SK-N-SH (cell line): ENCODE results near the gene AQP5. TPM values are rescaled to one million over a fixed set of nuclear protein-coding genes. Genes with fewer than 3 reads are reported as not detected.
A peak's percentile ranks its signal among the peaks of the same experiment; 100 is the strongest.

ENCODE experiments used
- CTCF ChIA-PET: fragments of 300-600, 350-600 bp; formaldehyde crosslinking; extraction: SDS; loops from one replicate; lab custom pipeline; 2021; lab: Yijun Ruan, JAX
- POLR2A ChIA-PET: fragments of 350-600 bp; sonication (Branson Sonifier 250); formaldehyde crosslinking; extraction: SDS; loops from one replicate; lab custom pipeline; 2020; ENCODE audit warnings: antibody characterized with exemption, inconsistent platforms; lab: Yijun Ruan, JAX
- DNase-seq: peaks from one replicate; pipeline ENCODE4 v3.0.0; 2012
- H2AFZ ChIP-seq: fragments of 200-600 bp; sonication (generic); 2 replicates; pipeline ENCODE4 v1.8.1; 2016; ENCODE audit warnings: antibody characterized with exemption, mild to moderate bottlenecking, low read depth
- H3F3A ChIP-seq: fragments of 200-600 bp; sonication (generic); replicated peaks from 2 replicates; pipeline ENCODE3; 2016; ENCODE audit warnings: antibody characterized with exemption, mild to moderate bottlenecking; ENCODE audit not compliant: insufficient read depth
- H3K27ac ChIP-seq, 2 experiments: fragments of 200-500 bp in 1 of 2; fragments of 200-600 bp in 1 of 2; sonication (Bioruptor generic) in 1 of 2; sonication (generic), shearing (Covaris generic) in 1 of 2; 2 replicates each; pipeline versions ENCODE4 v1.5.1 to v1.6.1; 2014 to 2016; ENCODE audit warnings: low read depth in 2 of 2, inconsistent platforms in 1 of 2, low read length in 1 of 2, mild to moderate bottlenecking in 1 of 2, mixed read lengths in 1 of 2
- H3K27me3 ChIP-seq: fragments of 200-600 bp; sonication (generic), shearing (Covaris generic); 2 replicates; pipeline ENCODE4 v1.6.1; 2016; ENCODE audit warnings: mixed run types; ENCODE audit not compliant: insufficient read depth
- H3K36me3 ChIP-seq, 2 experiments: fragments of 200-500 bp in 1 of 2; fragments of 200-600 bp in 1 of 2; sonication (Bioruptor generic) in 1 of 2; sonication (generic) in 1 of 2; replicated peaks in 1 of 2; 2 replicates each; pipeline versions ENCODE3 to v1.5.1; 2014 to 2016; ENCODE audit warnings: low read length in 1 of 2, mild to moderate bottlenecking in 1 of 2; ENCODE audit not compliant: insufficient read depth in 2 of 2, control insufficient read depth in 1 of 2
- H3K4me1 ChIP-seq, 2 experiments: fragments of 200-500 bp in 1 of 2; fragments of 200-600 bp in 1 of 2; sonication (Bioruptor generic) in 1 of 2; sonication (generic), shearing (Covaris generic) in 1 of 2; 2 replicates each; pipeline versions ENCODE4 v1.5.1 to v1.6.1; 2014 to 2016; ENCODE audit warnings: low read depth in 1 of 2, low read length in 1 of 2, mixed run types in 1 of 2; ENCODE audit not compliant: insufficient read depth in 2 of 2, control insufficient read depth in 1 of 2
- H3K4me2 ChIP-seq: fragments of 200-600 bp; sonication (generic), shearing (Covaris generic); 2 replicates; pipeline ENCODE4 v1.6.1; 2017; ENCODE audit warnings: mixed run types
- H3K4me3 ChIP-seq, 2 experiments: fragments of 200-500 bp in 1 of 2; fragments of 200-600 bp in 1 of 2; sonication (Bioruptor generic) in 1 of 2; sonication (generic), shearing (Covaris generic) in 1 of 2; 2 replicates each; pipeline versions ENCODE4 v1.5.1 to v1.8.1; 2014 to 2016; ENCODE audit warnings: low read depth in 2 of 2, inconsistent platforms in 1 of 2, low read length in 1 of 2, mild to moderate bottlenecking in 1 of 2, mixed read lengths in 1 of 2, moderate library complexity in 1 of 2
- H3K79me2 ChIP-seq: fragments of 200-600 bp; sonication (generic); 2 replicates; pipeline ENCODE4 v1.8.1; 2017; ENCODE audit warnings: mild to moderate bottlenecking; ENCODE audit not compliant: insufficient read depth
- H3K9ac ChIP-seq: fragments of 200-600 bp; sonication (generic); 2 replicates; pipeline ENCODE4 v1.6.1; 2017; ENCODE audit warnings: mixed run types
- H3K9me2 ChIP-seq: fragments of 200-600 bp; sonication (generic); 2 replicates; pipeline ENCODE4 v1.6.1; 2017; ENCODE audit warnings: mixed run types
- H3K9me3 ChIP-seq: fragments of 200-600 bp; sonication (generic); 2 replicates; pipeline ENCODE4 v1.6.1; 2017; ENCODE audit warnings: mixed run types, mild to moderate bottlenecking, moderate library complexity
- H4K20me1 ChIP-seq: fragments of 200-600 bp; sonication (generic); 2 replicates; pipeline ENCODE4 v1.6.1; 2017; ENCODE audit warnings: mild to moderate bottlenecking, mixed run types; ENCODE audit not compliant: insufficient read depth
- EP300 ChIP-seq, 2 experiments: IDR thresholded peaks; 2 replicates each; pipeline versions ENCODE4 v1.4.0 to v1.6.1; 2012; ENCODE audit warnings: borderline replicate concordance in 1 of 2, low read depth in 1 of 2, low read length in 1 of 2
- GATA2 ChIP-seq: sonication (generic); formaldehyde crosslinking; IDR thresholded peaks from 2 replicates; pipeline ENCODE4 v1.5.0; 2020; ENCODE audit warnings: mild to moderate bottlenecking, missing genetic modification reagents
- JUND ChIP-seq: IDR thresholded peaks from 2 replicates; pipeline ENCODE4 v1.4.0; 2012
- MEF2A ChIP-seq: IDR thresholded peaks from 2 replicates; pipeline ENCODE4 v1.4.0; 2012; ENCODE audit warnings: low read depth, borderline replicate concordance
- MXI1 ChIP-seq: IDR thresholded peaks from 2 replicates; pipeline ENCODE4 v1.6.1; 2012; ENCODE audit warnings: mild to moderate bottlenecking, low read depth, low read length, improper control_type of control experiment
- NFIC ChIP-seq: IDR thresholded peaks from 2 replicates; pipeline ENCODE4 v1.4.0; 2012; ENCODE audit warnings: borderline replicate concordance
- RAD21 ChIP-seq: IDR thresholded peaks from 2 replicates; pipeline ENCODE4 v1.6.1; 2012; ENCODE audit warnings: mild to moderate bottlenecking, low read length
- RFX5 ChIP-seq: IDR thresholded peaks from 2 replicates; pipeline ENCODE4 v1.6.1; 2012; ENCODE audit warnings: mild to moderate bottlenecking, improper control_type of control experiment, low read length
- SIN3A ChIP-seq: IDR thresholded peaks from 2 replicates; pipeline ENCODE4 v1.6.1; 2012; ENCODE audit warnings: low read depth, mild to moderate bottlenecking, low read length, moderate library complexity, borderline replicate concordance
- TAF1 ChIP-seq: IDR thresholded peaks from 2 replicates; pipeline ENCODE4 v1.6.1; 2012; ENCODE audit warnings: low read depth, mild to moderate bottlenecking, low read length, moderate library complexity, borderline replicate concordance
- TCF12 ChIP-seq: IDR thresholded peaks from 2 replicates; pipeline ENCODE4 v1.4.0; 2012
- USF1 ChIP-seq: IDR thresholded peaks from 2 replicates; pipeline ENCODE4 v1.4.0; 2012; ENCODE audit warnings: low read depth, borderline replicate concordance
- YY1 ChIP-seq: IDR thresholded peaks from 2 replicates; pipeline ENCODE4 v1.4.0; 2012; ENCODE audit warnings: low read depth, mild to moderate bottlenecking
- WGBS: methylation state at CpG from one replicate; pipeline ENCODE4 v1.1.6; 2017; ENCODE audit warnings: low lambda C conversion rate; 5-methylcytosine and 5-hydroxymethylcytosine counted together
- polyA plus RNA-seq, 3 experiments: library from polyadenylated mRNA; depleted of rRNA; stranded (reverse); fragments of >200 nt; gene quantifications; 2 replicates each; pipeline ENCODE4 v1.2.3, GENCODE V29; 2012
- TF ChIP-seq, protein P1 (sequence below): IDR thresholded peaks from 2 replicates; pipeline ENCODE4; 2012
- TF ChIP-seq, protein P2 (sequence below): IDR thresholded peaks from 2 replicates; pipeline ENCODE4 v1.4.0; 2012; ENCODE audit warnings: low read depth
- TF ChIP-seq, protein P3 (sequence below): fragments of 200-600 bp; sonication (generic); IDR thresholded peaks from 2 replicates; pipeline ENCODE4 v1.6.1; 2017; ENCODE audit warnings: antibody characterized with exemption, mild to moderate bottlenecking, moderate library complexity
- TF ChIP-seq, protein P4 (sequence below): fragments of 150-350 bp; IDR thresholded peaks from 2 replicates; pipeline ENCODE4 v1.6.1; 2016; ENCODE audit warnings: mild to moderate bottlenecking, low read depth, low read length

The AQP5 gene
- polyA plus RNA-seq, 1 of the 3 experiments (the other 2 are of a cell fraction), result 0.10 TPM

DNA sequence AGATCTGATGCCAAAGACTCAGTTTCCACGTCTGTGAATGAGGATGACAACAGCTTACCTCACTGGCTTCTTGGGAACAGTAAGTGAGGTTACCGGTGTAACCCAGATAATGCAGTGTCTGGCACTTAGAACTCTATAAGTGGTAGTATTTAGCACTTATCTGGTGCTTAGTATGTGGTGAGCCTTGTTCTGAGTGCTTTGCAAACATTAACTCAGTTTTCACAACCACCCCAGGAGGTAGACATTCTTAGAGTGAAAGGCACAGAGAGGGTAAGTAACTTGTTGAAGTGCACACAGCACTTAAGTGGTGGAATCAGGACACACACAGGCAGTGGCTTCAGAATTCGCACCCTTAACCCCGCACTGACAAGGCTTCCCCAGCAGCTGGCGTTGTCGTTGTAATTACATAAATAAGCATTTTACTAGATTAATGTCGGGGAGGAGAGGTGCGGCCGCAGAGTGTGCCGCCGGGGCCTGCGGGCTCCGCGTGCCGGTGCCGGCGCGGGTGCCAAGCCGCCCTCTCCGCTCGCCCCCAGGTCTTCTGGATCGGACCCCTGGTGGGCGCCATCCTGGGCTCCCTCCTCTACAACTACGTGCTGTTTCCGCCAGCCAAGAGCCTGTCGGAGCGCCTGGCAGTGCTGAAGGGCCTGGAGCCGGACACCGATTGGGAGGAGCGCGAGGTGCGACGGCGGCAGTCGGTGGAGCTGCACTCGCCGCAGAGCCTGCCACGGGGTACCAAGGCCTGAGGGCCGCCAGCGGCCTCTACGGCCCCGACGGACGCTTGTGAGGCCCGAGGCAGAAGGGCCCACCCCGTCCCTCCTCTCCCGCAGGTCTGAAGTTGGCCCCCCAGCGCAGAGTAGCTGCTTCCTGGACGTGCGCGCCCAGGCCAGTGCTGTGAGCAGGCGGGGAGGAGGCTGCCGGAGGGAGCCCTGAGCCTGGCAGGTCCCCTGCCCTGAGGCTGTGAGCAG lies 6.5 kb upstream of the AQP5 start:
- Histone ChIP-seq H3K4me2 (no peak overlapping the region), H3F3A (no peaks in the 10 kb centered on the region), H3K4me3 (no peak overlapping the region), H3K9me3 (no peaks in the 10 kb centered on the region), H3K36me3 (no peaks in the 10 kb centered on the region), H3K9ac (no peak overlapping the region)
- 83% methylated on average over 21 of the region's 53 CpGs for WGBS
- peak; percentile 23 for DNase-seq
- TF ChIP-seq, protein P1, sequence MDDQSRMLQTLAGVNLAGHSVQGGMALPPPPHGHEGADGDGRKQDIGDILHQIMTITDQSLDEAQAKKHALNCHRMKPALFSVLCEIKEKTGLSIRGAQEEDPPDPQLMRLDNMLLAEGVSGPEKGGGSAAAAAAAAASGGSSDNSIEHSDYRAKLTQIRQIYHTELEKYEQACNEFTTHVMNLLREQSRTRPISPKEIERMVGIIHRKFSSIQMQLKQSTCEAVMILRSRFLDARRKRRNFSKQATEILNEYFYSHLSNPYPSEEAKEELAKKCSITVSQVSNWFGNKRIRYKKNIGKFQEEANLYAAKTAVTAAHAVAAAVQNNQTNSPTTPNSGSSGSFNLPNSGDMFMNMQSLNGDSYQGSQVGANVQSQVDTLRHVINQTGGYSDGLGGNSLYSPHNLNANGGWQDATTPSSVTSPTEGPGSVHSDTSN, result no peak
- TF ChIP-seq SIN3A, result no peak
- TF ChIP-seq, all 33 proteins: peak for 0
- Histone ChIP-seq H3K4me1 (peaks cover 4 to 7% of the 10 kb centered on the region in 2 experiments; a peak in 3 of 4 replicates), H4K20me1 (no peaks in the 10 kb centered on the region), H3K9me2 (no peaks in the 10 kb centered on the region), H2AFZ (no peak overlapping the region), H3K79me2 (no peaks in the 10 kb centered on the region), H3K27ac (no peak overlapping the region), H3K27me3 (no peaks in the 10 kb centered on the region)
- CTCF ChIA-PET, result interaction anchor here (0.6 to 4.5 kb wide), 10 partner anchors 10 to 129 kb away, joined by 3 to 36 read pairs (median 5); no protein-coding TSS in a partner anchor
- POLR2A ChIA-PET, result no interaction called here

DNA sequence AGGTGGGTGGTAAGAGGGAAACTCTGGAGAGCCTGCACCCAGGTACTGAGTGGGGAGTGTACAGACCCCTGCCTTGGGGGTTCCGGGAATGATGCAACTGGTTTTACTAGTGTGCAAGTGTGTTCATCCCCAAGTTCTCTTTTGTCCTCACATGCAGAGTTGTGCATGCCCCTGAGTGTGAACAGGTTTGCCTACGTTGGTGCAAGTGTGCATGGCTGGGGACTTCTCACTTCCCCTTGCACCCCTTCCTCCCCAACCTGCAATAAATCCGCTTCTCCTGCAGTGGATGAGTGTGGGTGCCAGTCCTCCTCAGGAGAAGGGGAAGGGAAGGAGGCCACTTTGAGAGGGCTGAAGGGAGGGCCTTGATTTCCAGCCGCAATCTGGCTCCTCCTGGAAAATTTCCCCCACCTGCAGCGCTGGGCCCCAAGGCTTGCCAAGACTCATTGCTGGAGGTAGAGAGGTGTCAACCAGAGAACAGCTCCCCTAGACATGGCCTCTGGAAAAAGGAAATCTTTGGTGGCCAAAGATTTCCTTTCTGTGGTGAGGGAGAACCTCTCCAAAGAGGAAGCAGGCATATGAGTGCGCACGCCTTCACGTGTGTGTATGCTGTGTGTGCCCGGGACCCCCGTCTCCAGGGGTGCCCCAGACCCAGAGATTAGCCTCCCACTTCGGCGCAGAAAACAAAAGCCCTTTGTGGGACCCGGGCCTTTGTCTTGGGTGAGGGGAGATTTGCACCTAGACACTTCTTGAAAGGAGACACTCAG lies 5.6 kb upstream of the AQP5 start:
- H2AFZ ChIP-seq, result no peak overlapping the region
- CTCF ChIA-PET, result interaction anchor here (0.6 to 4.5 kb wide), 7 partner anchors 11 to 129 kb away, joined by 3 to 36 read pairs (median 6); no protein-coding TSS in a partner anchor
- no peak overlapping the region for H3K9ac ChIP-seq
- H3K9me3 ChIP-seq, result no peaks in the 10 kb centered on the region
- POLR2A ChIA-PET, result no interaction called here
- H3K4me3 ChIP-seq, result no peak overlapping the region
- TF ChIP-seq TAF1 (no peak), TCF12 (no peak), MXI1 (no peak), YY1 (no peak), JUND (no peak), USF1 (no peak), NFIC (no peak), RFX5 (no peak), SIN3A (no peak), MEF2A (no peak), GATA2 (CRISPR knock-in tag) (no peak), EP300 (IDR thresholded peaks at IDR 0.05; ENCODE audit: borderline replicate concordance in 1 of 2, low read depth in 1 of 2, low read length in 1 of 2) (no peak), RAD21 (no peak)
- TF ChIP-seq, protein P2, sequence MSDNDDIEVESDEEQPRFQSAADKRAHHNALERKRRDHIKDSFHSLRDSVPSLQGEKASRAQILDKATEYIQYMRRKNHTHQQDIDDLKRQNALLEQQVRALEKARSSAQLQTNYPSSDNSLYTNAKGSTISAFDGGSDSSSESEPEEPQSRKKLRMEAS, result no peak
- TF ChIP-seq, protein P1, result no peak
- TF ChIP-seq, protein P3, sequence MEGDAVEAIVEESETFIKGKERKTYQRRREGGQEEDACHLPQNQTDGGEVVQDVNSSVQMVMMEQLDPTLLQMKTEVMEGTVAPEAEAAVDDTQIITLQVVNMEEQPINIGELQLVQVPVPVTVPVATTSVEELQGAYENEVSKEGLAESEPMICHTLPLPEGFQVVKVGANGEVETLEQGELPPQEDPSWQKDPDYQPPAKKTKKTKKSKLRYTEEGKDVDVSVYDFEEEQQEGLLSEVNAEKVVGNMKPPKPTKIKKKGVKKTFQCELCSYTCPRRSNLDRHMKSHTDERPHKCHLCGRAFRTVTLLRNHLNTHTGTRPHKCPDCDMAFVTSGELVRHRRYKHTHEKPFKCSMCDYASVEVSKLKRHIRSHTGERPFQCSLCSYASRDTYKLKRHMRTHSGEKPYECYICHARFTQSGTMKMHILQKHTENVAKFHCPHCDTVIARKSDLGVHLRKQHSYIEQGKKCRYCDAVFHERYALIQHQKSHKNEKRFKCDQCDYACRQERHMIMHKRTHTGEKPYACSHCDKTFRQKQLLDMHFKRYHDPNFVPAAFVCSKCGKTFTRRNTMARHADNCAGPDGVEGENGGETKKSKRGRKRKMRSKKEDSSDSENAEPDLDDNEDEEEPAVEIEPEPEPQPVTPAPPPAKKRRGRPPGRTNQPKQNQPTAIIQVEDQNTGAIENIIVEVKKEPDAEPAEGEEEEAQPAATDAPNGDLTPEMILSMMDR, result no peak
- TF ChIP-seq, protein P4, sequence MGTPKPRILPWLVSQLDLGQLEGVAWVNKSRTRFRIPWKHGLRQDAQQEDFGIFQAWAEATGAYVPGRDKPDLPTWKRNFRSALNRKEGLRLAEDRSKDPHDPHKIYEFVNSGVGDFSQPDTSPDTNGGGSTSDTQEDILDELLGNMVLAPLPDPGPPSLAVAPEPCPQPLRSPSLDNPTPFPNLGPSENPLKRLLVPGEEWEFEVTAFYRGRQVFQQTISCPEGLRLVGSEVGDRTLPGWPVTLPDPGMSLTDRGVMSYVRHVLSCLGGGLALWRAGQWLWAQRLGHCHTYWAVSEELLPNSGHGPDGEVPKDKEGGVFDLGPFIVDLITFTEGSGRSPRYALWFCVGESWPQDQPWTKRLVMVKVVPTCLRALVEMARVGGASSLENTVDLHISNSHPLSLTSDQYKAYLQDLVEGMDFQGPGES, result no peak
- TF ChIP-seq, all 33 proteins: peak for 0
- no peaks in the 10 kb centered on the region for H3K27me3 ChIP-seq
- H3K9me2 ChIP-seq, result no peaks in the 10 kb centered on the region
- no peaks in the 10 kb centered on the region for H3F3A ChIP-seq
- WGBS, result 56% methylated on average over 5 of the region's 13 CpGs
- DNase-seq, result no peak
- no peaks in the 10 kb centered on the region for H4K20me1 ChIP-seq
- no peak overlapping the region for H3K4me2 ChIP-seq
- H3K27ac ChIP-seq, result no peak overlapping the region
- no peaks in the 10 kb centered on the region for H3K36me3 ChIP-seq
- peaks cover 0 to 8% of the 10 kb centered on the region in 2 experiments; a peak in 3 of 4 replicates for H3K4me1 ChIP-seq
- H3K79me2 ChIP-seq, result no peaks in the 10 kb centered on the region
